Measurements from ENCODE around the gene OTUD3. TPM values are rescaled to one million over a fixed set of nuclear protein-coding genes. Genes with fewer than 3 reads are reported as not detected.
"Not testable (repeated sequence)": the region's sequence is repeated elsewhere in the genome, so short reads cannot be mapped to it uniquely, and the experiment has no call there.

OTUD3 gene
- 6.5 TPM for polyA plus RNA-seq (ENCODE audit: insufficient read length)

GRCh38 chr1:19882111-19883071 is at the start of gene OTUD3:
Gene OTUD3 (plus strand): TSS chr1:19882395. CDS start chr1:19882514, 119 bp downstream.
- peak; percentile 97 for DNase-seq

GRCh38 chr1:19835578-19835977 is 46.6 kb upstream of the OTUD3 start:
- no peak for DNase-seq

- no peak for DNase-seq
Observed at GRCh38 chr1:19837866-19838265, 44.3 kb upstream of the OTUD3 start.

GRCh38 chr1:19840228-19840627 is 42.0 kb upstream of the OTUD3 start:
- no peak for DNase-seq

GRCh38 chr1:19844731-19845495 is 37.3 kb upstream of the OTUD3 start:
- no peak for DNase-seq

GRCh38 chr1:19845555-19845954 is 36.6 kb upstream of the OTUD3 start:
- DNase-seq = no peak

- DNase-seq = no peak
Observed at GRCh38 chr1:19846338-19846737, 35.9 kb upstream of the OTUD3 start.

GRCh38 chr1:19847334-19847733 is 34.9 kb upstream of the OTUD3 start:
- not testable (repeated sequence) for DNase-seq

GRCh38 chr1:19849307-19849706 is 32.9 kb upstream of the OTUD3 start:
- DNase-seq = not testable (repeated sequence)

- no peak for DNase-seq
Observed at GRCh38 chr1:19850214-19850613, 32.0 kb upstream of the OTUD3 start.

GRCh38 chr1:19852036-19852435 is 30.2 kb upstream of the OTUD3 start:
- no peak for DNase-seq

GRCh38 chr1:19854866-19855265 is 27.3 kb upstream of the OTUD3 start:
- DNase-seq = no peak

- no peak for DNase-seq
Observed at GRCh38 chr1:19858893-19859292, 23.3 kb upstream of the OTUD3 start.

- no peak for DNase-seq
Observed at GRCh38 chr1:19859876-19860275, 22.3 kb upstream of the OTUD3 start.

GRCh38 chr1:19860418-19860817 is 21.8 kb upstream of the OTUD3 start:
- no peak for DNase-seq

GRCh38 chr1:19861034-19861433 is 21.2 kb upstream of the OTUD3 start:
- DNase-seq = no peak

GRCh38 chr1:19861842-19862530 is 20.2 kb upstream of the OTUD3 start:
- no peak for DNase-seq

- no peak for DNase-seq
Observed at GRCh38 chr1:19862944-19863343, 19.3 kb upstream of the OTUD3 start.

GRCh38 chr1:19864570-19865160 is 17.5 kb upstream of the OTUD3 start:
- no peak for DNase-seq

GRCh38 chr1:19866029-19866428 is 16.2 kb upstream of the OTUD3 start:
- no peak for DNase-seq

GRCh38 chr1:19866758-19867157 is 15.4 kb upstream of the OTUD3 start:
- DNase-seq = no peak

- DNase-seq = not testable (repeated sequence)
Observed at GRCh38 chr1:19868575-19868974, 13.6 kb upstream of the OTUD3 start.

Data from hindlimb muscle (tissue), 1 donor.